Measurements from ENCODE around the gene CDT1.

GRCh38 chr16:88809068-88809675 lies 5.6 kb downstream of the CDT1 start:
- no peak for TF ChIP-seq USF1 (IDR thresholded peaks at IDR 0.05; ENCODE audit: borderline replicate concordance, extremely low read length, insufficient read depth, low read depth, low read length)
- TF ChIP-seq FOS (IDR thresholded peaks at IDR 0.05; ENCODE audit: borderline replicate concordance, extremely low read depth, insufficient read length), result no peak
- TF ChIP-seq EZH2 (IDR thresholded peaks at IDR 0.05; ENCODE audit: borderline replicate concordance, control insufficient read depth, low read depth, low read length), result no peak
- no peak for TF ChIP-seq FOXK2 (IDR thresholded peaks at IDR 0.05)
- no peak for TF ChIP-seq STAT3 (IDR thresholded peaks at IDR 0.05; ENCODE audit: low read depth, low read length)
